HepG2 (cell line): ENCODE results near the gene PEMT. TPM values are rescaled to one million over a fixed set of nuclear protein-coding genes. Genes with fewer than 3 reads are reported as not detected.

Source experiments
- KLF13 ChIP-seq: sonication (generic); formaldehyde crosslinking; IDR thresholded peaks from 2 replicates; pipeline ENCODE4 v1.4.0; 2020; ENCODE audit warnings: mild to moderate bottlenecking, missing genetic modification reagents
- KMT2A ChIP-seq: sonication (generic); formaldehyde crosslinking; IDR thresholded peaks from 2 replicates; pipeline ENCODE4 v1.4.0; 2020; ENCODE audit warnings: missing genetic modification reagents
- SETDB1 ChIP-seq: sonication (generic); formaldehyde crosslinking; IDR thresholded peaks from 2 replicates; pipeline ENCODE4 v1.5.1; 2020; ENCODE audit warnings: missing genetic modification reagents, mild to moderate bottlenecking, borderline replicate concordance
- SRSF4 ChIP-seq: fragments of 200-400 bp; formaldehyde crosslinking; IDR thresholded peaks from one replicate; pipeline ENCODE4 v1.6.1; 2018; ENCODE audit warnings: mild to moderate bottlenecking, low read depth, low read length, moderate library complexity; ENCODE audit not compliant: poor library complexity, severe bottlenecking
- YY1 ChIP-seq: IDR thresholded peaks from 2 replicates; pipeline ENCODE4 v1.6.1; 2011; ENCODE audit warnings: low read length, low read depth, moderate library complexity, mild to moderate bottlenecking; ENCODE audit not compliant: insufficient read depth, insufficient replicate concordance
- ZNF253 ChIP-seq: sonication (generic); formaldehyde crosslinking; IDR thresholded peaks from 2 replicates; pipeline ENCODE4 v1.8.0; 2022; ENCODE audit warnings: mild to moderate bottlenecking, missing genetic modification reagents, borderline replicate concordance
- ZNF563 ChIP-seq: sonication (generic); formaldehyde crosslinking; IDR thresholded peaks from 2 replicates; pipeline ENCODE4 v1.8.0; 2022; ENCODE audit warnings: mild to moderate bottlenecking, moderate library complexity, missing genetic modification reagents
- ZNF670 ChIP-seq: sonication (generic); formaldehyde crosslinking; IDR thresholded peaks from 2 replicates; pipeline ENCODE4 v1.8.0; 2022; ENCODE audit warnings: mild to moderate bottlenecking, missing genetic modification reagents, borderline replicate concordance
- ZNF672 ChIP-seq: sonication (generic); formaldehyde crosslinking; IDR thresholded peaks from 2 replicates; pipeline ENCODE4 v1.8.1; 2022; ENCODE audit warnings: missing genetic modification reagents
- ZNF674 ChIP-seq: sonication (generic); formaldehyde crosslinking; IDR thresholded peaks from 2 replicates; pipeline ENCODE4 v1.5.0; 2020; ENCODE audit warnings: low read depth, mild to moderate bottlenecking, missing genetic modification reagents
- ZNF792 ChIP-seq: IDR thresholded peaks from 2 replicates; pipeline ENCODE4 v1.6.1; 2016
- ZNF883 ChIP-seq: sonication (generic); formaldehyde crosslinking; IDR thresholded peaks from 2 replicates; pipeline ENCODE4 v1.5.1; 2020; ENCODE audit warnings: mild to moderate bottlenecking, missing genetic modification reagents; ENCODE audit errors: not compliant biosample characterization
- ZSCAN22 ChIP-seq: sonication (generic); formaldehyde crosslinking; IDR thresholded peaks from 2 replicates; pipeline ENCODE4 v1.4.0; 2020; ENCODE audit warnings: mild to moderate bottlenecking, missing genetic modification reagents
- polyA plus RNA-seq, 8 experiments: library from polyadenylated mRNA; depleted of rRNA in 3 of 8; stranded (reverse) in 7 of 8; unstranded in 1 of 8; fragments of >200 nt; fragmentation: Illumina TruSeq in 4 of 8; extraction: Trizol in 4 of 8; gene quantifications; 2 replicates each; pipeline versions ENCODE4 v1.2.1 to v1.2.3, GENCODE V29; 2011 to 2016; ENCODE audit warnings: low read depth in 4 of 8, missing spikeins in 1 of 8, mixed read lengths in 1 of 8; ENCODE audit not compliant: insufficient read depth in 1 of 8
- total RNA-seq, 5 experiments: library from RNA; depleted of rRNA; stranded (reverse); fragments of >200 nt; fragmentation: Illumina TruSeq; extraction: Trizol; gene quantifications; 2 replicates each; pipeline ENCODE4 v1.2.3, GENCODE V29; 2016; ENCODE audit warnings: low read depth in 1 of 5
- TF ChIP-seq, protein P1 (sequence below): sonication (generic); formaldehyde crosslinking; IDR thresholded peaks from 2 replicates; pipeline ENCODE4 v1.4.0; 2020; ENCODE audit warnings: missing genetic modification reagents
- TF ChIP-seq, protein P2 (sequence below): sonication (generic); formaldehyde crosslinking; IDR thresholded peaks from 2 replicates; pipeline ENCODE4 v1.4.0; 2020; ENCODE audit warnings: missing genetic modification reagents
- TF ChIP-seq, protein P3 (sequence below): sonication (generic); formaldehyde crosslinking; IDR thresholded peaks from 2 replicates; pipeline ENCODE4 v1.8.0; 2022; ENCODE audit warnings: low read depth, missing genetic modification reagents
- TF ChIP-seq, protein P4 (sequence below): IDR thresholded peaks from 2 replicates; pipeline ENCODE4 v1.6.1; 2018; ENCODE audit warnings: missing genetic modification reagents
- TF ChIP-seq, protein P5 (sequence below): sonication (generic); formaldehyde crosslinking; IDR thresholded peaks from 2 replicates; pipeline ENCODE4 v1.4.0; 2020; ENCODE audit warnings: missing genetic modification reagents, borderline replicate concordance

The PEMT gene
- total and polyA plus RNA-seq, 2 of the 13 experiments (the other 11 are each of a cell fraction or from before 2014, with no cell fraction given), result 31.7 to 43.6 TPM

DNA sequence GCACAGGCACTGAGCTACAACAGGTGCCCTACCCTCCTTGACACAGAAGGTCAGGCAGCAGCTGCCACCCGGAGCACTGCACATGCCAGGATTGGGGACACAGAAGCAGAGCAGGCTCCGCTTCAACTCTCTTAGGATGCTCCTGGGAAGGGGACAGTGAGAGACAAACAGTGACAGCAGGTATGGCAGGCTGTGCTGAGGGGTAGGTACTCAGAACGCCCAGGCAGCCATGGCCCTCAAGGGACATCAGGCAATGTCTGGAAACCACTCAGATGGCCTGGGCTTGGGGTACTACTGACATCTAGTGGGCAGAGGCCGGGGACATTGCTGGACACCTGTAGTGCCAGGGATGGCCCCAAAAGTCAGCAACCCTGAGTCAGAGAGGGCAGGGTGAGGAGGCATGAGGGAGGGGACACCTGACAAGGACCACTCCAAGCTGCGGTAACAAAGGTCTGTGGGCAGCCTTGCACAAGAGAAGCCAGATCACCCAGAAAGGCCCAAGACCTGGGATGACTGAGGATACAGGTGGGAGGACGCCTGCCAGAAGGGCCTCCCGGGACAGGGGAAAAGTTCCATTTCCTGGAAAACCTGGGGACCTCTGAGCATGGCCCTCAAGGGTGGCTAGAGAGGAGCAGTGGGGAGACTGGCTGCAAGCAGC is 21.2 kb downstream of the PEMT start (continued):
- TF ChIP-seq KLF13 (CRISPR knock-in tag), result no peak
- TF ChIP-seq KMT2A (CRISPR knock-in tag), result no peak
- peak; percentile 49 for TF ChIP-seq YY1
- TF ChIP-seq ZNF563 (CRISPR knock-in tag), result peak; percentile 20; the same call in 1 of the 2 replicates
- no peak for TF ChIP-seq ZNF670
- TF ChIP-seq SRSF4, result no peak
- no peak; the same call in 1 of the 2 replicates for TF ChIP-seq ZNF253 (CRISPR knock-in tag)
- TF ChIP-seq ZNF792 (CRISPR knock-in tag), result no peak
- TF ChIP-seq SETDB1 (CRISPR knock-in tag), result 0 out of 2 replicates have a peak, but pooled peaks have one; percentile 13
- TF ChIP-seq, protein P1, sequence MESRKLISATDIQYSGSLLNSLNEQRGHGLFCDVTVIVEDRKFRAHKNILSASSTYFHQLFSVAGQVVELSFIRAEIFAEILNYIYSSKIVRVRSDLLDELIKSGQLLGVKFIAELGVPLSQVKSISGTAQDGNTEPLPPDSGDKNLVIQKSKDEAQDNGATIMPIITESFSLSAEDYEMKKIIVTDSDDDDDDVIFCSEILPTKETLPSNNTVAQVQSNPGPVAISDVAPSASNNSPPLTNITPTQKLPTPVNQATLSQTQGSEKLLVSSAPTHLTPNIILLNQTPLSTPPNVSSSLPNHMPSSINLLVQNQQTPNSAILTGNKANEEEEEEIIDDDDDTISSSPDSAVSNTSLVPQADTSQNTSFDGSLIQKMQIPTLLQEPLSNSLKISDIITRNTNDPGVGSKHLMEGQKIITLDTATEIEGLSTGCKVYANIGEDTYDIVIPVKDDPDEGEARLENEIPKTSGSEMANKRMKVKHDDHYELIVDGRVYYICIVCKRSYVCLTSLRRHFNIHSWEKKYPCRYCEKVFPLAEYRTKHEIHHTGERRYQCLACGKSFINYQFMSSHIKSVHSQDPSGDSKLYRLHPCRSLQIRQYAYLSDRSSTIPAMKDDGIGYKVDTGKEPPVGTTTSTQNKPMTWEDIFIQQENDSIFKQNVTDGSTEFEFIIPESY, result peak; percentile 10; the same call in 1 of the 2 replicates
- TF ChIP-seq, protein P2, sequence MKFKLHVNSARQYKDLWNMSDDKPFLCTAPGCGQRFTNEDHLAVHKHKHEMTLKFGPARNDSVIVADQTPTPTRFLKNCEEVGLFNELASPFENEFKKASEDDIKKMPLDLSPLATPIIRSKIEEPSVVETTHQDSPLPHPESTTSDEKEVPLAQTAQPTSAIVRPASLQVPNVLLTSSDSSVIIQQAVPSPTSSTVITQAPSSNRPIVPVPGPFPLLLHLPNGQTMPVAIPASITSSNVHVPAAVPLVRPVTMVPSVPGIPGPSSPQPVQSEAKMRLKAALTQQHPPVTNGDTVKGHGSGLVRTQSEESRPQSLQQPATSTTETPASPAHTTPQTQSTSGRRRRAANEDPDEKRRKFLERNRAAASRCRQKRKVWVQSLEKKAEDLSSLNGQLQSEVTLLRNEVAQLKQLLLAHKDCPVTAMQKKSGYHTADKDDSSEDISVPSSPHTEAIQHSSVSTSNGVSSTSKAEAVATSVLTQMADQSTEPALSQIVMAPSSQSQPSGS (CRISPR knock-in tag), result peak; percentile 16; the same call in 1 of the 2 replicates
- TF ChIP-seq, protein P3, sequence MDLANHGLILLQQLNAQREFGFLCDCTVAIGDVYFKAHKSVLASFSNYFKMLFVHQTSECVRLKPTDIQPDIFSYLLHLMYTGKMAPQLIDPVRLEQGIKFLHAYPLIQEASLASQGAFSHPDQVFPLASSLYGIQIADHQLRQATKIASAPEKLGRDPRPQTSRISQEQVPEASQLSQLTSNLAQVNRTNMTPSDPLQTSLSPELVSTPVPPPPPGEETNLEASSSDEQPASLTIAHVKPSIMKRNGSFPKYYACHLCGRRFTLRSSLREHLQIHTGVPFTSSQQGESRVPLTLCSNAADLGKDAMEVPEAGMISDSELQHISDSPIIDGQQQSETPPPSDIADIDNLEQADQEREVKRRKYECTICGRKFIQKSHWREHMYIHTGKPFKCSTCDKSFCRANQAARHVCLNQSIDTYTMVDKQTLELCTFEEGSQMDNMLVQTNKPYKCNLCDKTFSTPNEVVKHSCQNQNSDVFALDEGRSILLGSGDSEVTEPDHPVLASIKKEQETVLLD, result no peak
- TF ChIP-seq, protein P4, sequence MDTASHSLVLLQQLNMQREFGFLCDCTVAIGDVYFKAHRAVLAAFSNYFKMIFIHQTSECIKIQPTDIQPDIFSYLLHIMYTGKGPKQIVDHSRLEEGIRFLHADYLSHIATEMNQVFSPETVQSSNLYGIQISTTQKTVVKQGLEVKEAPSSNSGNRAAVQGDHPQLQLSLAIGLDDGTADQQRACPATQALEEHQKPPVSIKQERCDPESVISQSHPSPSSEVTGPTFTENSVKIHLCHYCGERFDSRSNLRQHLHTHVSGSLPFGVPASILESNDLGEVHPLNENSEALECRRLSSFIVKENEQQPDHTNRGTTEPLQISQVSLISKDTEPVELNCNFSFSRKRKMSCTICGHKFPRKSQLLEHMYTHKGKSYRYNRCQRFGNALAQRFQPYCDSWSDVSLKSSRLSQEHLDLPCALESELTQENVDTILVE, result no peak
- TF ChIP-seq ZNF674 (CRISPR knock-in tag), result no peak
- TF ChIP-seq, protein P5, sequence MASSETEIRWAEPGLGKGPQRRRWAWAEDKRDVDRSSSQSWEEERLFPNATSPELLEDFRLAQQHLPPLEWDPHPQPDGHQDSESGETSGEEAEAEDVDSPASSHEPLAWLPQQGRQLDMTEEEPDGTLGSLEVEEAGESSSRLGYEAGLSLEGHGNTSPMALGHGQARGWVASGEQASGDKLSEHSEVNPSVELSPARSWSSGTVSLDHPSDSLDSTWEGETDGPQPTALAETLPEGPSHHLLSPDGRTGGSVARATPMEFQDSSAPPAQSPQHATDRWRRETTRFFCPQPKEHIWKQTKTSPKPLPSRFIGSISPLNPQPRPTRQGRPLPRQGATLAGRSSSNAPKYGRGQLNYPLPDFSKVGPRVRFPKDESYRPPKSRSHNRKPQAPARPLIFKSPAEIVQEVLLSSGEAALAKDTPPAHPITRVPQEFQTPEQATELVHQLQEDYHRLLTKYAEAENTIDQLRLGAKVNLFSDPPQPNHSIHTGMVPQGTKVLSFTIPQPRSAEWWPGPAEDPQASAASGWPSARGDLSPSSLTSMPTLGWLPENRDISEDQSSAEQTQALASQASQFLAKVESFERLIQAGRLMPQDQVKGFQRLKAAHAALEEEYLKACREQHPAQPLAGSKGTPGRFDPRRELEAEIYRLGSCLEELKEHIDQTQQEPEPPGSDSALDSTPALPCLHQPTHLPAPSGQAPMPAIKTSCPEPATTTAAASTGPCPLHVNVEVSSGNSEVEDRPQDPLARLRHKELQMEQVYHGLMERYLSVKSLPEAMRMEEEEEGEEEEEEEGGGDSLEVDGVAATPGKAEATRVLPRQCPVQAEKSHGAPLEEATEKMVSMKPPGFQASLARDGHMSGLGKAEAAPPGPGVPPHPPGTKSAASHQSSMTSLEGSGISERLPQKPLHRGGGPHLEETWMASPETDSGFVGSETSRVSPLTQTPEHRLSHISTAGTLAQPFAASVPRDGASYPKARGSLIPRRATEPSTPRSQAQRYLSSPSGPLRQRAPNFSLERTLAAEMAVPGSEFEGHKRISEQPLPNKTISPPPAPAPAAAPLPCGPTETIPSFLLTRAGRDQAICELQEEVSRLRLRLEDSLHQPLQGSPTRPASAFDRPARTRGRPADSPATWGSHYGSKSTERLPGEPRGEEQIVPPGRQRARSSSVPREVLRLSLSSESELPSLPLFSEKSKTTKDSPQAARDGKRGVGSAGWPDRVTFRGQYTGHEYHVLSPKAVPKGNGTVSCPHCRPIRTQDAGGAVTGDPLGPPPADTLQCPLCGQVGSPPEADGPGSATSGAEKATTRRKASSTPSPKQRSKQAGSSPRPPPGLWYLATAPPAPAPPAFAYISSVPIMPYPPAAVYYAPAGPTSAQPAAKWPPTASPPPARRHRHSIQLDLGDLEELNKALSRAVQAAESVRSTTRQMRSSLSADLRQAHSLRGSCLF (CRISPR knock-in tag), result no peak
- TF ChIP-seq ZNF883, result no peak
- no peak for TF ChIP-seq ZSCAN22 (CRISPR knock-in tag)
- no peak for TF ChIP-seq ZNF672 (CRISPR knock-in tag)
